ENCODE measurements around the gene ARID1A. TPM values are rescaled to one million over a fixed set of nuclear protein-coding genes. Genes with fewer than 3 reads are reported as not detected.

ARID1A gene
- total and polyA plus RNA-seq, 9 of the 15 experiments (the other 6 are each of a cell fraction or from before 2014, with no cell fraction given) = 8.3 to 88.3 (median 22.5) TPM

GRCh38 chr1:26700711-26701110 lies 4.9 kb downstream of the ARID1A start:
- no peaks in the 10 kb centered on the region for H3K27me3 ChIP-seq (ENCODE audit: control insufficient read depth in 2 of 2, insufficient read depth in 2 of 2, low read length in 2 of 2)
- peaks cover 75% of the 10 kb centered on the region for H4K20me1 ChIP-seq (replicated peaks; ENCODE audit: control insufficient read depth, insufficient read depth, low read length)
- ChIA-PET POLR2A (interaction anchor here (0.5 to 23.7 kb wide), 18 partner anchors 9 to 338 kb away, joined by 3 to 301 read pairs (median 6); partner anchors contain the start of gene PIGV), CTCF (ENCODE audit: low intra/inter-chr PET ratio) (no interaction called here)
- peak overlapping the region; percentile 94 for H3K4me2 ChIP-seq (ENCODE audit: insufficient read depth, low read length)
- ATAC-seq (no peak), FAIRE-seq (no peak), DNase-seq (ENCODE audit: extremely low read depth in 1 of 4, low spot score in 3 of 4) (no peak)
- TF ChIP-seq ZNF274 (IDR thresholded peaks at IDR 0.05; ENCODE audit: borderline replicate concordance, low read depth, low read length) (0 out of 2 replicates have a peak, but pooled peaks have one; percentile 29), KLF1 (tag; IDR thresholded peaks at IDR 0.05) (no peak), TRIM25 (IDR thresholded peaks at IDR 0.05; ENCODE audit: borderline replicate concordance) (no peak), SAFB2 (IDR thresholded peaks at IDR 0.05; ENCODE audit: borderline replicate concordance, low read depth, low read length, severe bottlenecking) (no peak), KLF6 (CRISPR knock-in tag; IDR thresholded peaks at IDR 0.05; ENCODE audit: borderline replicate concordance) (no peak), BRD9 (IDR thresholded peaks at IDR 0.05; ENCODE audit: low read depth, partially characterized antibody) (no peak), NFXL1 (CRISPR knock-in tag; IDR thresholded peaks at IDR 0.05) (0 out of 2 replicates have a peak, but pooled peaks have one; percentile 26), ZFP1 (CRISPR knock-in tag; IDR thresholded peaks at IDR 0.05) (no peak), AFF4 (CRISPR knock-in tag; IDR thresholded peaks at IDR 0.05) (no peak)
- TF ChIP-seq, protein P1, sequence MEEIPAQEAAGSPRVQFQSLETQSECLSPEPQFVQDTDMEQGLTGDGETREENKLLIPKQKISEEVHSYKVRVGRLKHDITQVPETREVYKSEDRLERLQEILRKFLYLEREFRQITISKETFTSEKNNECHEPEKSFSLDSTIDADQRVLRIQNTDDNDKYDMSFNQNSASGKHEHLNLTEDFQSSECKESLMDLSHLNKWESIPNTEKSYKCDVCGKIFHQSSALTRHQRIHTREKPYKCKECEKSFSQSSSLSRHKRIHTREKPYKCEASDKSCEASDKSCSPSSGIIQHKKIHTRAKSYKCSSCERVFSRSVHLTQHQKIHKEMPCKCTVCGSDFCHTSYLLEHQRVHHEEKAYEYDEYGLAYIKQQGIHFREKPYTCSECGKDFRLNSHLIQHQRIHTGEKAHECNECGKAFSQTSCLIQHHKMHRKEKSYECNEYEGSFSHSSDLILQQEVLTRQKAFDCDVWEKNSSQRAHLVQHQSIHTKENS (CRISPR knock-in tag; IDR thresholded peaks at IDR 0.05) = no peak
- TF ChIP-seq, protein P2, sequence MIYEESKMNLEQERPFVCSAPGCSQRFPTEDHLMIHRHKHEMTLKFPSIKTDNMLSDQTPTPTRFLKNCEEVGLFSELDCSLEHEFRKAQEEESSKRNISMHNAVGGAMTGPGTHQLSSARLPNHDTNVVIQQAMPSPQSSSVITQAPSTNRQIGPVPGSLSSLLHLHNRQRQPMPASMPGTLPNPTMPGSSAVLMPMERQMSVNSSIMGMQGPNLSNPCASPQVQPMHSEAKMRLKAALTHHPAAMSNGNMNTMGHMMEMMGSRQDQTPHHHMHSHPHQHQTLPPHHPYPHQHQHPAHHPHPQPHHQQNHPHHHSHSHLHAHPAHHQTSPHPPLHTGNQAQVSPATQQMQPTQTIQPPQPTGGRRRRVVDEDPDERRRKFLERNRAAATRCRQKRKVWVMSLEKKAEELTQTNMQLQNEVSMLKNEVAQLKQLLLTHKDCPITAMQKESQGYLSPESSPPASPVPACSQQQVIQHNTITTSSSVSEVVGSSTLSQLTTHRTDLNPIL (CRISPR knock-in tag; IDR thresholded peaks at IDR 0.05) = no peak
- TF ChIP-seq, protein P3, sequence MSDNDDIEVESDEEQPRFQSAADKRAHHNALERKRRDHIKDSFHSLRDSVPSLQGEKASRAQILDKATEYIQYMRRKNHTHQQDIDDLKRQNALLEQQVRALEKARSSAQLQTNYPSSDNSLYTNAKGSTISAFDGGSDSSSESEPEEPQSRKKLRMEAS (CRISPR knock-in tag; IDR thresholded peaks at IDR 0.05) = no peak
- peak overlapping the region; percentile 79; the same call in 1 of the 2 replicates for H3K4me3 ChIP-seq
- in situ Hi-C loops (cut with MboI) (no loop called here), intact Hi-C loops (cut with micrococcal nuclease) (no loop called here)
- peaks cover 32 to 62% of the 10 kb centered on the region in 2 experiments for H3K4me1 ChIP-seq (replicated peaks in 1 of 2; ENCODE audit: control insufficient read depth in 2 of 2, insufficient read depth in 2 of 2, low read length in 2 of 2)
- H2AFZ ChIP-seq (ENCODE audit: low read depth, low read length) = no peak overlapping the region
- no peaks in the 10 kb centered on the region for H3K9me3 ChIP-seq (replicated peaks; ENCODE audit: control insufficient read depth, insufficient read depth, low read depth, low read length)
- BruUV-seq (replicated peaks) = no TSS peak
- peak overlapping the region; percentile 37; the same call in 2 of the 3 replicates for H3K27ac ChIP-seq (ENCODE audit: extremely low read depth, low read depth, low read length)
- H3K36me3 ChIP-seq (ENCODE audit: control insufficient read depth, insufficient read depth, low read length) = peaks cover 71% of the 10 kb centered on the region
- H3K79me2 ChIP-seq (ENCODE audit: control insufficient read depth, insufficient read depth, low read length) = peaks cover 98% of the 10 kb centered on the region
- peaks cover 14% of the 10 kb centered on the region for H3K9me1 ChIP-seq (ENCODE audit: control insufficient read depth, insufficient read depth, low read length)
- H3K9ac ChIP-seq (ENCODE audit: insufficient read depth in 1 of 2, low read depth in 2 of 2, low read length in 2 of 2) = peak overlapping the region; percentile 23 to 88; a peak in 3 of 4 replicates

All from K562 (cell line).